Measurements from ENCODE around the gene SKP1.
A peak's percentile ranks its signal among the peaks of the same experiment; 100 is the strongest.

The SKP1 gene

DNA sequence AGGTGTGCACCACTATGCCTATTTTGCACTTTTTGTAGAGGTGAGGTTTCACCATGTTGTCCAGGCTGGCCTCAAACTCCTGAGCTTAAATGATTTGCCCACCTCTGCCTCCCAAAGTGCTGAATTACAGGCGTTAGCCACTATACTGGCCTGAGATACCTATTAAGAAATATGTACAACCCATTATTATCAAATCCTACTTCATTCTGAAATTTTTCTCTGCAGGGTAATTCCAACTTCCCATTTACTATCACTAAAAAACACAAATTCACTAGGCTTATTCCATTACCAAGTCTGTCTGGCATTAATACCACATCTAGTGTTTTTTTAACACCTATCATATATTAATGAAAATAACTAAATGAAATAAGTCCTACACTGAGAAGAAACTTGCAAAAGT lies 30.9 kb upstream of the SKP1 start:
- Histone ChIP-seq H3K36me3 (ENCODE audit: control insufficient read depth, insufficient read depth, low read length) (peaks cover 31% of the 10 kb centered on the region), H3K4me3 (ENCODE audit: insufficient read depth, low read depth, low read length, poor library complexity, severe bottlenecking) (no peak overlapping the region), H3K27me3 (replicated peaks; ENCODE audit: control insufficient read depth, insufficient read depth, low read length, poor library complexity, severe bottlenecking) (no peaks in the 10 kb centered on the region), H3K9me3 (ENCODE audit: control insufficient read depth, low read length) (no peaks in the 10 kb centered on the region), H3K4me1 (ENCODE audit: control insufficient read depth, insufficient read depth, low read length, poor library complexity, severe bottlenecking) (peaks cover 11% of the 10 kb centered on the region), H3K27ac (ENCODE audit: insufficient read depth, low read length, poor library complexity, severe bottlenecking) (no peak overlapping the region)
- no peak for DNase-seq

DNA sequence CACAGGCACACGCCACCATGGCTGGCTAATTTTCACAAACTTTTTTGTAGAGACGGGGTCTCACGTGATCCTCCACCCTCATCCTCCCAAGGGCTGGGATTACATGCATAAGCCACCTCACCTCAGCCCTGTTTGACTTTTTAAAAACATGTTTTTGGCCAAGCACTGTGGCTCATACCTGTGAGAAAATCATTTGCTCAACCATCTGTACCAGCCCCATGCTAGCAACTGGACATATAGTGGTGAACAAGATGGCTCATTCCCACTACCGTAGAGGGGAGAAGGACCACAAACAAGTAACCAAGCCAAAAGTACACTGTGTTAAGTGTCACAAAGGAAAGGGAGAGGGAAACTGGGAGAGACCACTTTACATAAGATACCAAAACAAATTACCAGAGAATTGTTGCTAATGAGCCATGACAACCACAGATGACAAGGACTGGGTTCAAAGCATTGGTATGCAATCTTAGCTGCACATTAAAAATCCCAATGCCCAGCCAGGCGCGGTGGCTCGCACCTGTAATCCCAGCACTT lies 29.9 kb upstream of the SKP1 start:
- H3K4me3 ChIP-seq (ENCODE audit: insufficient read depth, low read depth, low read length, poor library complexity, severe bottlenecking): no peak overlapping the region
- H3K27me3 ChIP-seq (replicated peaks; ENCODE audit: control insufficient read depth, insufficient read depth, low read length, poor library complexity, severe bottlenecking): no peaks in the 10 kb centered on the region
- no peaks in the 10 kb centered on the region for H3K9me3 ChIP-seq (ENCODE audit: control insufficient read depth, low read length)
- no peak overlapping the region for H3K27ac ChIP-seq (ENCODE audit: insufficient read depth, low read length, poor library complexity, severe bottlenecking)
- H3K4me1 ChIP-seq (ENCODE audit: control insufficient read depth, insufficient read depth, low read length, poor library complexity, severe bottlenecking): peaks cover 6% of the 10 kb centered on the region
- DNase-seq: no peak
- peaks cover 40% of the 10 kb centered on the region for H3K36me3 ChIP-seq (ENCODE audit: control insufficient read depth, insufficient read depth, low read length)

DNA sequence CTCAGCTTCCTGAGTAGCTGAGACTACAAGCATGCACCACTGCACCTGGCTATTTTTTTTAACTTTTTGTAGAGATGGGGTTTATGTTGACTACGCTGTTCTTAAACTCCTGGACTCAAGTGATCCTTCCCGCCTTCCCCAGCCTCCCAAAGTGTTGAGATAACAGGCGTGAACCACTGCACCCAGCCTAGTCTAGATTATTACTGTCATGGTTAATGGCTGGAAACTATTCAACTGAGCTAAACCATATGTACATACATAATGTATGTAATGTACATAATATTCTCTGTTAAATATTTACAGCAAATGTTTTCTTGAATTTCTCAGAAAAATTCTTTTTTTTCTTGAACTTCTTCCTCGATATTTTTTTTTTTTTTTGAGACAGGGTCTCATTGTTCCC lies 27.8 kb upstream of the SKP1 start:
- Histone ChIP-seq H3K4me3 (ENCODE audit: insufficient read depth, low read depth, low read length, poor library complexity, severe bottlenecking) (no peak overlapping the region), H3K4me1 (ENCODE audit: control insufficient read depth, insufficient read depth, low read length, poor library complexity, severe bottlenecking) (peaks cover 5% of the 10 kb centered on the region), H3K27ac (ENCODE audit: insufficient read depth, low read length, poor library complexity, severe bottlenecking) (no peak overlapping the region), H3K9me3 (ENCODE audit: control insufficient read depth, low read length) (no peaks in the 10 kb centered on the region), H3K27me3 (replicated peaks; ENCODE audit: control insufficient read depth, insufficient read depth, low read length, poor library complexity, severe bottlenecking) (no peaks in the 10 kb centered on the region), H3K36me3 (ENCODE audit: control insufficient read depth, insufficient read depth, low read length) (peaks cover 61% of the 10 kb centered on the region)
- no peak for DNase-seq

DNA sequence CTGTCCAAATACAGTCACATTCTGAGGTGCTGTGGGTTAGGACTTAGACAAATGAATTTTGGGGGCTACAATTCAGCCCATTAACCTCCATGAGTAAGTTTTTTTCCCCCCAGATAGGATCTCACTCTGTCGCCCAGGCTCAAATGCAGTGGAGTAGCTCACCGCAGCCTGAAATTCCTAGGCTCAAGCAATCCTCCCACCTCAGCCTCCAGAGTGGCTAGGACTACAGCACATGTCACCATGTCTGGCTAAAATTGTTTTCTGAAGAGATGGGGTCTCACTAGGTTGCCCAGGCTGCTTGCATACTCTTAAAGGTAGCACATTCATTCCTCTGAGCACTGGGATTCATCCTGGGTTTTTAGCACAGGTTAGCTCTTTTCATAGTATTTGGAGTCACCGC lies 26.9 kb upstream of the SKP1 start:
- Histone ChIP-seq H3K27ac (ENCODE audit: insufficient read depth, low read length, poor library complexity, severe bottlenecking) (no peak overlapping the region), H3K4me1 (ENCODE audit: control insufficient read depth, insufficient read depth, low read length, poor library complexity, severe bottlenecking) (no peaks in the 10 kb centered on the region), H3K9me3 (ENCODE audit: control insufficient read depth, low read length) (no peaks in the 10 kb centered on the region), H3K4me3 (ENCODE audit: insufficient read depth, low read depth, low read length, poor library complexity, severe bottlenecking) (no peak overlapping the region), H3K36me3 (ENCODE audit: control insufficient read depth, insufficient read depth, low read length) (peaks cover 71% of the 10 kb centered on the region), H3K27me3 (replicated peaks; ENCODE audit: control insufficient read depth, insufficient read depth, low read length, poor library complexity, severe bottlenecking) (no peaks in the 10 kb centered on the region)
- DNase-seq: no peak

DNA sequence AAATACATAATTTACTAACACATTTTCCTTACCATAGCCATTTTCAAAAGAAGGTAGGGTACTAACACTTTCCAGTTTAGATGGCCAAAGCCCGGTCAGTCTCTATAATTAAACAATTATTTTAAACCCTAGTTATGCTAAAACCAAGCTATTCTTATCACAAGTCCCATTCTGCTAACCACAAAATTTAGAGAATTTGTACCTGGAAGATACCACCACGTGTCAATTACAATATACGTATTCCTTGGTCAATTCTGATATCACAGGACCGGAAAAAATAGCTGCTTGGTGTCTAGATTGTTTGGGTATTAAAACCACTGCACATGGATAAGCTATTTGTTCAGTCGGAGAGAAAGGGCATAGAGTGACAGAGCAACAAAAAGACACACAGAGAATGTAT lies 18.9 kb upstream of the SKP1 start:
- H3K4me1 ChIP-seq (ENCODE audit: control insufficient read depth, insufficient read depth, low read length, poor library complexity, severe bottlenecking): no peaks in the 10 kb centered on the region
- H3K9me3 ChIP-seq (ENCODE audit: control insufficient read depth, low read length): no peaks in the 10 kb centered on the region
- H3K27ac ChIP-seq (ENCODE audit: insufficient read depth, low read length, poor library complexity, severe bottlenecking): no peak overlapping the region
- DNase-seq: no peak
- H3K4me3 ChIP-seq (ENCODE audit: insufficient read depth, low read depth, low read length, poor library complexity, severe bottlenecking): no peak overlapping the region
- no peaks in the 10 kb centered on the region for H3K27me3 ChIP-seq (replicated peaks; ENCODE audit: control insufficient read depth, insufficient read depth, low read length, poor library complexity, severe bottlenecking)
- peaks cover 46% of the 10 kb centered on the region for H3K36me3 ChIP-seq (ENCODE audit: control insufficient read depth, insufficient read depth, low read length)

DNA sequence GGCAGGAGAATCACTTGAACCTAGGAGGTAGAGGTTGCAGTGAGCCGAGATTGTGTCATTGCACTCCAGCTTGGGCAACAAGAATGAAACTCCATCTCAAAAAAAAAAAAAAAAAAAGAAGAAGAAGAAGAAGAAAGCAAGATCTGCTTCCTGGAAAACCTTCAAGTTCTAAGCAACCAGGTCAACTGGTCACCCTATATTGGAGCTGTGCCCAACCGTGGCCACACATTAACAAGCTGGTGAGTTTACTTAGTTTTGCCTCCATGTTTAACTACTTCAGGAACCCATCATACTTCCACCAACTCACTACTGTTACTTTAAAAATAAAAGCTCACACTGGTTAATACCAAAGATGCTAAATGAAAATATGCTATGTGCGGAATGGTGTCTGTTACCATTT lies 12.3 kb upstream of the SKP1 start:
- Histone ChIP-seq H3K27me3 (replicated peaks; ENCODE audit: control insufficient read depth, insufficient read depth, low read length, poor library complexity, severe bottlenecking) (no peaks in the 10 kb centered on the region), H3K4me3 (ENCODE audit: insufficient read depth, low read depth, low read length, poor library complexity, severe bottlenecking) (no peak overlapping the region), H3K9me3 (ENCODE audit: control insufficient read depth, low read length) (no peaks in the 10 kb centered on the region), H3K4me1 (ENCODE audit: control insufficient read depth, insufficient read depth, low read length, poor library complexity, severe bottlenecking) (peaks cover 3% of the 10 kb centered on the region), H3K36me3 (ENCODE audit: control insufficient read depth, insufficient read depth, low read length) (no peaks in the 10 kb centered on the region), H3K27ac (ENCODE audit: insufficient read depth, low read length, poor library complexity, severe bottlenecking) (no peak overlapping the region)
- DNase-seq: no peak

DNA sequence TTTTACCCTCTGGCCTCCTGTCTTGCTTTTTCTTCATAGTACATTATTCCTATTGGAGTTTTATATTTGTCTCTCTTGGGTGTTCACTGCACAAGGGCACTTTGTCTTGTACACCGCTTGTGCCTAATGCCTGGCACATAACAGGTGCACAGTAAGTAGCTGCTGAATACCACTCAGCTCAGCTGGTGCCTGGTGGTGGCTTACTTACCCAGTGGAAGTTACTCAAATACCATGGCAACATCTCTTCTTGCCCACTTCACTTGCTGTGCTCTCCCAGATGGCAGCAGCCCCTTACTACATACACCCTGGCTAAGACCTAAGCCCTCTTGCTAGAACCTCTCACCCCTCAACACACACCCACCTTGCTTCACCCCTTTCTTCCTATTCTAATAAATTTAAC lies 11.3 kb upstream of the SKP1 start:
- no peaks in the 10 kb centered on the region for H3K27me3 ChIP-seq (replicated peaks; ENCODE audit: control insufficient read depth, insufficient read depth, low read length, poor library complexity, severe bottlenecking)
- no peak for DNase-seq
- H3K27ac ChIP-seq (ENCODE audit: insufficient read depth, low read length, poor library complexity, severe bottlenecking): no peak overlapping the region
- H3K36me3 ChIP-seq (ENCODE audit: control insufficient read depth, insufficient read depth, low read length): no peaks in the 10 kb centered on the region
- H3K4me1 ChIP-seq (ENCODE audit: control insufficient read depth, insufficient read depth, low read length, poor library complexity, severe bottlenecking): peaks cover 4% of the 10 kb centered on the region
- no peaks in the 10 kb centered on the region for H3K9me3 ChIP-seq (ENCODE audit: control insufficient read depth, low read length)
- H3K4me3 ChIP-seq (ENCODE audit: insufficient read depth, low read depth, low read length, poor library complexity, severe bottlenecking): no peak overlapping the region

DNA sequence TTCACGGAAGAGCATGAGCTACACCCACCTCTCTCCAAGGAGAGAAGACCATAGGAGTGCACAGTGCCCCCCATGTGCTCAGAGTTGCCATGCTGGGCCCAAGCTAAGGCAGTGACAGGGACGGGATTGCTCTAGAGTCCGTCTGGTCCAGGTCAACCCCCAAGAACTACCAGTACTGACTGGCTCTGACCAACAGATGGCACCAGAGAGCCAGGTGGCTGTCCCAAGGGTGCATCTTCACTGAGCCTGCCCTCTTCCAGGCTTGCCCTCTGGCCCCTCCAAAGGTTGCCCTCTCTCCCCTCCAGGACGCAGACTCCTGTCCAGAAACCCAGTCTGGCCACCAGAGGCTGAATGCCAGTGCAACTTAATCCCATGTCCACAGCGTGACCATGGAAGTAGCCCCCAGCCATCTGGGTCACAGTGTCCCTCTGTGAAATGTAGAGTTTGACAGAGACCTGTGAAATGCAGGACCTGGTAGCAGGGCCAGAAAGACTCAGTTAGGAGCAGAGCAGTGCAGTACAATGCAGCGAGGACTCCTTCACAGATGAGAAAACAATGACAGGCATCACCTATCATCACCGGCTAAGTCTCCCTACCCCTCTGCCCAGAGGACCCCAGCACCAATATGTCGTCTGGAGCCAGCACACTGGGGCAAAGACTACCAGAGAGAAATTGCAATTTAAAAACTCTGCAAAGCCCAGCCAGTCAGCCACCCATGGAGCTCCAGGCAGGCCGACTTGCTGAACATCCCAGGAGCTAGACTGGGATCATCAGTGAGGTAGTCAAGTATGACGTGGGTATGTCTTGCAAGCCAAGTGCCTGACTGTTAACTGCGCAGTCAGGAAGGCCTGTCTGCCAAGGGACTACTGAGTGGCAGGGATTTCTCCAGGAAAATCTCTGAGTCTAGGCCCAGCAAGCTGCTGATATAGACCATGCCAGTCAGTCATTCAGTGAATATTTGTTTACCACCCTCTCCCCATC lies 7.7 kb upstream of the SKP1 start:
- Histone ChIP-seq H3K4me1 (ENCODE audit: control insufficient read depth, insufficient read depth, low read length, poor library complexity, severe bottlenecking) (peaks cover 4% of the 10 kb centered on the region), H3K27ac (ENCODE audit: insufficient read depth, low read length, poor library complexity, severe bottlenecking) (no peak overlapping the region), H3K4me3 (ENCODE audit: insufficient read depth, low read depth, low read length, poor library complexity, severe bottlenecking) (no peak overlapping the region), H3K36me3 (ENCODE audit: control insufficient read depth, insufficient read depth, low read length) (no peaks in the 10 kb centered on the region), H3K27me3 (replicated peaks; ENCODE audit: control insufficient read depth, insufficient read depth, low read length, poor library complexity, severe bottlenecking) (no peaks in the 10 kb centered on the region), H3K9me3 (ENCODE audit: control insufficient read depth, low read length) (no peaks in the 10 kb centered on the region)
- peak; percentile 57 to 67 (median 60) for DNase-seq

DNA sequence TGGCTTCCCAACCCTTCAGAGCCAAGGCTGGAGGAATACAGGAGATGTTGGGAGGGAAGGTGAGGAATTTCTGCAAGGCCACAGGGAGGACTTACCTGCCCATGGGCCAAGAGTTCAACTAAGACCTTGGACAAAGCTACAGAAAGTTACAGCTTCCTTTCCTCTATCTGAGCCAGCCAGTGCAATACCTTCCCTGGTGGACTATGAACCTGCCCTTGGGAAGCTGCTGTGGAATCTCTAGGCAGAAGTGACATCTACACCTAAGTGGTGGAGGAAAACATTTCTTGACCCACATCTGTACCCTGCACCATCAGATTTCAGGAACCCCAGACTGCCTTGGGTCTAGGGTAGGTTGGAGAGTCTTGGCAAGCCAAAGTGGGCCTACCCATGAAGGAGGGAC lies 6.7 kb upstream of the SKP1 start:
- peaks cover 4% of the 10 kb centered on the region for H3K4me1 ChIP-seq (ENCODE audit: control insufficient read depth, insufficient read depth, low read length, poor library complexity, severe bottlenecking)
- H3K4me3 ChIP-seq (ENCODE audit: insufficient read depth, low read depth, low read length, poor library complexity, severe bottlenecking): no peak overlapping the region
- no peak overlapping the region for H3K27ac ChIP-seq (ENCODE audit: insufficient read depth, low read length, poor library complexity, severe bottlenecking)
- DNase-seq: no peak
- no peaks in the 10 kb centered on the region for H3K36me3 ChIP-seq (ENCODE audit: control insufficient read depth, insufficient read depth, low read length)
- H3K9me3 ChIP-seq (ENCODE audit: control insufficient read depth, low read length): no peaks in the 10 kb centered on the region
- no peaks in the 10 kb centered on the region for H3K27me3 ChIP-seq (replicated peaks; ENCODE audit: control insufficient read depth, insufficient read depth, low read length, poor library complexity, severe bottlenecking)

DNA sequence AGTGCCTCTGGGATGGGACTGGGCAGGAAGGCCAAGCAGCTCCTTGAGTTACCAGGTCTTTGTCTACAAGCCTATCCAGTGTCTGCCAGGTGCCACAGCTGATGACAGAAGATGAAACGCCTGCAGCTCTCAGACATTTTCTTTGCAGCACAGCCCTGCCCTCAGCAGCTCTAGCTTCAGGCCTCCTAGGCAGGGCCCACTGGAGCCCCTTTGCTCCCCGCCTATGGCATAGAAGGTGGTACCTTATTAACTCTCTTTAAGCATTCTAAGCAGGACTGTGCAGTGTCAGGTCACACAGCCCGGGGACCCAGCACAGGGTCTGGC lies 1.3 kb upstream of the SKP1 start:
- Histone ChIP-seq H3K4me1 (ENCODE audit: control insufficient read depth, insufficient read depth, low read length, poor library complexity, severe bottlenecking) (peaks cover 16% of the 10 kb centered on the region), H3K27ac (ENCODE audit: insufficient read depth, low read length, poor library complexity, severe bottlenecking) (no peak overlapping the region), H3K9me3 (ENCODE audit: control insufficient read depth, low read length) (no peaks in the 10 kb centered on the region), H3K36me3 (ENCODE audit: control insufficient read depth, insufficient read depth, low read length) (peaks cover 11% of the 10 kb centered on the region), H3K4me3 (ENCODE audit: insufficient read depth, low read depth, low read length, poor library complexity, severe bottlenecking) (no peak overlapping the region), H3K27me3 (replicated peaks; ENCODE audit: control insufficient read depth, insufficient read depth, low read length, poor library complexity, severe bottlenecking) (no peaks in the 10 kb centered on the region)
- DNase-seq: no peak

Data from effector memory CD4-positive, alpha-beta T cell (primary cell).